Measurements from ENCODE around the gene STAT3. TPM values are rescaled to one million over a fixed set of nuclear protein-coding genes. Genes with fewer than 3 reads are reported as not detected.

STAT3 gene
- total and polyA plus RNA-seq, 9 of the 15 experiments (the other 6 are each of a cell fraction or from before 2014, with no cell fraction given) = 90.0 to 179 (median 114) TPM

GRCh38 chr17:42386777-42387657 is 1.2 kb downstream of the STAT3 start (continued):
- TF ChIP-seq MAFG (tag; conservative IDR thresholded peaks at IDR 0.05) = peak; percentile 58
- no peak for TF ChIP-seq RBFOX2 (IDR thresholded peaks at IDR 0.05; ENCODE audit: low read depth, low read length)
- no peak for TF ChIP-seq YBX1 (IDR thresholded peaks at IDR 0.05)
- no peak for TF ChIP-seq VEZF1 (CRISPR knock-in tag; IDR thresholded peaks at IDR 0.05)
- no peak for TF ChIP-seq L3MBTL2 (IDR thresholded peaks at IDR 0.05)
- TF ChIP-seq, protein P1, sequence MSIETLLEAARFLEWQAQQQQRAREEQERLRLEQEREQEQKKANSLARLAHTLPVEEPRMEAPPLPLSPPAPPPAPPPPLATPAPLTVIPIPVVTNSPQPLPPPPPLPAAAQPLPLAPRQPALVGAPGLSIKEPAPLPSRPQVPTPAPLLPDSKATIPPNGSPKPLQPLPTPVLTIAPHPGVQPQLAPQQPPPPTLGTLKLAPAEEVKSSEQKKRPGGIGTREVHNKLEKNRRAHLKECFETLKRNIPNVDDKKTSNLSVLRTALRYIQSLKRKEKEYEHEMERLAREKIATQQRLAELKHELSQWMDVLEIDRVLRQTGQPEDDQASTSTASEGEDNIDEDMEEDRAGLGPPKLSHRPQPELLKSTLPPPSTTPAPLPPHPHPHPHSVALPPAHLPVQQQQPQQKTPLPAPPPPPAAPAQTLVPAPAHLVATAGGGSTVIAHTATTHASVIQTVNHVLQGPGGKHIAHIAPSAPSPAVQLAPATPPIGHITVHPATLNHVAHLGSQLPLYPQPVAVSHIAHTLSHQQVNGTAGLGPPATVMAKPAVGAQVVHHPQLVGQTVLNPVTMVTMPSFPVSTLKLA (conservative IDR thresholded peaks at IDR 0.05) = peak; percentile 54 to 64; a peak in 3 of 4 replicates
- no peak for TF ChIP-seq BCL6 (CRISPR knock-in tag; IDR thresholded peaks at IDR 0.05)
- no peak for TF ChIP-seq MLX (CRISPR knock-in tag; conservative IDR thresholded peaks at IDR 0.05)
- no peak for TF ChIP-seq ZFP30 (CRISPR knock-in tag; IDR thresholded peaks at IDR 0.05; ENCODE audit: borderline replicate concordance)
- TF ChIP-seq ATF4 (CRISPR knock-in tag; IDR thresholded peaks at IDR 0.05) = no peak
- no peak for TF ChIP-seq SRSF1 (IDR thresholded peaks at IDR 0.05; ENCODE audit: low read depth, low read length)
- TF ChIP-seq ARID1B (IDR thresholded peaks at IDR 0.05) = no peak
- no peak for TF ChIP-seq HDAC8 (tag; IDR thresholded peaks at IDR 0.05)
- peak; percentile 65; the same call in 1 of the 2 replicates for TF ChIP-seq MAFK (IDR thresholded peaks at IDR 0.05; ENCODE audit: low read length)
- TF ChIP-seq TEAD4 (IDR thresholded peaks at IDR 0.05; ENCODE audit: low read length) = no peak
- TF ChIP-seq TEAD4 (CRISPR knock-in tag; IDR thresholded peaks at IDR 0.05; ENCODE audit: borderline replicate concordance) = no peak
- no peak for TF ChIP-seq ZNF133 (CRISPR knock-in tag; IDR thresholded peaks at IDR 0.05)
- TF ChIP-seq ZBTB2 (IDR thresholded peaks at IDR 0.05) = no peak
- no peak for TF ChIP-seq SAFB (IDR thresholded peaks at IDR 0.05; ENCODE audit: borderline replicate concordance, low read depth, low read length)
- TF ChIP-seq CBX8 (IDR thresholded peaks at IDR 0.05; ENCODE audit: borderline replicate concordance, extremely low read depth, low read depth, low read length, poor library complexity, severe bottlenecking) = no peak
- no peak for TF ChIP-seq NR4A1 (CRISPR knock-in tag; IDR thresholded peaks at IDR 0.05)
- no peak for TF ChIP-seq NR4A1 (tag; IDR thresholded peaks at IDR 0.05)
